Subcutaneous adipose tissue (tissue), 4 donors: ENCODE data around the gene FOXO1. TPM values are rescaled to one million over a fixed set of nuclear protein-coding genes. Genes with fewer than 3 reads are reported as not detected.

Source experiments
- CTCF ChIP-seq: fragments of 450-650 bp; IDR thresholded peaks from one replicate; pipeline ENCODE4 v1.5.1; 2016; ENCODE audit warnings: low read depth, mild to moderate bottlenecking, control low read depth, antibody characterized with exemption, moderate library complexity
- total RNA-seq, 4 donors: library from RNA; depleted of rRNA; stranded (reverse); fragments of >200 nt; gene quantifications; one replicate each; pipeline ENCODE4 v1.1.0, GENCODE V29; 2016

FOXO1 gene
- total RNA-seq, 4 donors from 2014 or later, result 93.0 to 198 (median 134) TPM

- no peak for TF ChIP-seq CTCF
Observed at GRCh38 chr13:40599747-40600146, 66.7 kb downstream of the FOXO1 start.

GRCh38 chr13:40599124-40599523 is 67.3 kb downstream of the FOXO1 start:
- no peak for TF ChIP-seq CTCF

GRCh38 chr13:40598569-40598968 is 67.9 kb downstream of the FOXO1 start:
- no peak for TF ChIP-seq CTCF

GRCh38 chr13:40597735-40598365 is 68.6 kb downstream of the FOXO1 start:
- no peak for TF ChIP-seq CTCF

GRCh38 chr13:40596484-40596883 is 70.0 kb downstream of the FOXO1 start:
- TF ChIP-seq CTCF, result no peak

GRCh38 chr13:40595693-40596092 is 70.7 kb downstream of the FOXO1 start:
- no peak for TF ChIP-seq CTCF

- TF ChIP-seq CTCF, result no peak
Observed at GRCh38 chr13:40592035-40592434, 74.4 kb downstream of the FOXO1 start.
